ENCODE measurements around the gene MAP4K5. TPM values are rescaled to one million over a fixed set of nuclear protein-coding genes. Genes with fewer than 3 reads are reported as not detected.

The MAP4K5 gene
- total RNA-seq, 1 experiment from 2014 or later: 42.8 TPM

- TF ChIP-seq MAX (CRISPR knock-in tag; IDR thresholded peaks at IDR 0.05): no peak
- TF ChIP-seq SOX15 (CRISPR knock-in tag; IDR thresholded peaks at IDR 0.05): no peak
- TF ChIP-seq CREM (CRISPR knock-in tag; IDR thresholded peaks at IDR 0.05): no peak
- TF ChIP-seq IRF2 (CRISPR knock-in tag; IDR thresholded peaks at IDR 0.05; ENCODE audit: borderline replicate concordance, low read depth): no peak
- TF ChIP-seq ZBTB43 (CRISPR knock-in tag; IDR thresholded peaks at IDR 0.05): no peak
- TF ChIP-seq MLX (CRISPR knock-in tag; IDR thresholded peaks at IDR 0.05): no peak
Measured at GRCh38 chr14:50501642-50502041, 30.7 kb downstream of the MAP4K5 start (continued).

- Mint-ChIP-seq H3K36me3 (no peaks in the 10 kb centered on the region), H3K27ac (no peak overlapping the region), H3K4me1 (no peaks in the 10 kb centered on the region), H3K27me3 (ENCODE audit: low read depth) (no peaks in the 10 kb centered on the region), H3K9me3 (no peaks in the 10 kb centered on the region), H3K4me3 (no peak overlapping the region)
- DNase-seq (ENCODE audit: low spot score) (no peak), ATAC-seq (no peak)
- TF ChIP-seq EMX1 (CRISPR knock-in tag; IDR thresholded peaks at IDR 0.05) (no peak), KAT7 (CRISPR knock-in tag; IDR thresholded peaks at IDR 0.05; ENCODE audit: borderline replicate concordance) (no peak), SMAD3 (CRISPR knock-in tag; IDR thresholded peaks at IDR 0.05; ENCODE audit: borderline replicate concordance) (no peak), NFATC4 (CRISPR knock-in tag; IDR thresholded peaks at IDR 0.05) (no peak), USF2 (CRISPR knock-in tag; IDR thresholded peaks at IDR 0.05) (no peak), HMGA2 (CRISPR knock-in tag; IDR thresholded peaks at IDR 0.05) (no peak), ZBTB21 (CRISPR knock-in tag; IDR thresholded peaks at IDR 0.05; ENCODE audit: borderline replicate concordance) (no peak), CDX4 (CRISPR knock-in tag; IDR thresholded peaks at IDR 0.05; ENCODE audit: borderline replicate concordance) (no peak), GABPB1 (CRISPR knock-in tag; IDR thresholded peaks at IDR 0.05) (no peak)
- ChIA-PET POLR2A (no interaction called here), CTCF (no interaction called here)
Measured at GRCh38 chr14:50497351-50497750, 35.0 kb downstream of the MAP4K5 start.

- TF ChIP-seq ZNF263 (CRISPR knock-in tag; IDR thresholded peaks at IDR 0.05; ENCODE audit: low read depth) (no peak), TEAD1 (CRISPR knock-in tag; IDR thresholded peaks at IDR 0.05) (no peak), ATF6 (CRISPR knock-in tag; IDR thresholded peaks at IDR 0.05) (no peak), ZSCAN18 (CRISPR knock-in tag; IDR thresholded peaks at IDR 0.05) (no peak), SMAD4 (CRISPR knock-in tag; IDR thresholded peaks at IDR 0.05) (no peak), ZBTB21 (CRISPR knock-in tag; IDR thresholded peaks at IDR 0.05; ENCODE audit: borderline replicate concordance) (no peak)
- H3K4me3 Mint-ChIP-seq: no peak overlapping the region
- ChIA-PET POLR2A (no interaction called here), CTCF (interaction anchor here (2.1 kb wide), 1 partner anchor 169 kb away, joined by 8 read pairs; no protein-coding TSS in a partner anchor)
- peak overlapping the region; percentile 39; the same call in 1 of the 2 replicates for H3K27ac Mint-ChIP-seq
- no peaks in the 10 kb centered on the region for H3K27me3 Mint-ChIP-seq (ENCODE audit: low read depth)
- DNase-seq (ENCODE audit: low spot score) (no peak), ATAC-seq (no peak)
- H3K4me1 Mint-ChIP-seq: no peaks in the 10 kb centered on the region
- H3K36me3 Mint-ChIP-seq: no peaks in the 10 kb centered on the region
- no peaks in the 10 kb centered on the region for H3K9me3 Mint-ChIP-seq
Measured at GRCh38 chr14:50489851-50490250, 42.5 kb downstream of the MAP4K5 start.
